ENCODE results near the gene ENHO. TPM values are rescaled to one million over a fixed set of nuclear protein-coding genes. Genes with fewer than 3 reads are reported as not detected.
"Not testable (repeated sequence)": the region's sequence is repeated elsewhere in the genome, so short reads cannot be mapped to it uniquely, and the experiment has no call there.

The ENHO gene
- total RNA-seq, 1 donor from 2014 or later, result not detected

DNA sequence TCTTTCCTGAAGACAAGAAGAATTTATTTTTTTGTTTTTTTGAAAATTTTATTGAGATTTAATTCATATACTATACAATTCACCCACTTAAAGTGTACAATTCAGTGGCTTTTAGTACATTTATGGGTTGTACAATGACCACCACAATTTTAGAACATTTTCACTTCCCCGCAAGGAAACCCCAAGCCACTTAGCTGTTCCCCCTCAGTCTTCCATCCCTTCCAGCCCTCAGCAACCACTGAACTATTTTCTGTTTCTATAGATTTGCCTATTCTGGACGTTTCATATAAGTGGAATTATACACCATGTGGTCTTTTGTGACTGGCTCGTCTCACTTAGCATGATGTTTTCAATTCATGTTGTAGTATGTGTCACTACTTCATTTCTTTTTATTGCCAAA lies 36.2 kb downstream of the ENHO start:
- DNase-seq (ENCODE audit: low read depth) (no peak), FAIRE-seq (no peak)
- no peaks in the 10 kb centered on the region for H3K36me3 ChIP-seq (ENCODE audit: control insufficient read depth, insufficient read depth, low read length)
- TF ChIP-seq, protein P1, sequence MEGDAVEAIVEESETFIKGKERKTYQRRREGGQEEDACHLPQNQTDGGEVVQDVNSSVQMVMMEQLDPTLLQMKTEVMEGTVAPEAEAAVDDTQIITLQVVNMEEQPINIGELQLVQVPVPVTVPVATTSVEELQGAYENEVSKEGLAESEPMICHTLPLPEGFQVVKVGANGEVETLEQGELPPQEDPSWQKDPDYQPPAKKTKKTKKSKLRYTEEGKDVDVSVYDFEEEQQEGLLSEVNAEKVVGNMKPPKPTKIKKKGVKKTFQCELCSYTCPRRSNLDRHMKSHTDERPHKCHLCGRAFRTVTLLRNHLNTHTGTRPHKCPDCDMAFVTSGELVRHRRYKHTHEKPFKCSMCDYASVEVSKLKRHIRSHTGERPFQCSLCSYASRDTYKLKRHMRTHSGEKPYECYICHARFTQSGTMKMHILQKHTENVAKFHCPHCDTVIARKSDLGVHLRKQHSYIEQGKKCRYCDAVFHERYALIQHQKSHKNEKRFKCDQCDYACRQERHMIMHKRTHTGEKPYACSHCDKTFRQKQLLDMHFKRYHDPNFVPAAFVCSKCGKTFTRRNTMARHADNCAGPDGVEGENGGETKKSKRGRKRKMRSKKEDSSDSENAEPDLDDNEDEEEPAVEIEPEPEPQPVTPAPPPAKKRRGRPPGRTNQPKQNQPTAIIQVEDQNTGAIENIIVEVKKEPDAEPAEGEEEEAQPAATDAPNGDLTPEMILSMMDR (IDR thresholded peaks at IDR 0.05; ENCODE audit: insufficient read depth, low read length, severe bottlenecking), result no peak
- peaks cover 1% of the 10 kb centered on the region for H3K27me3 ChIP-seq (ENCODE audit: control insufficient read depth, insufficient read depth, low read length)
- H3K4me3 ChIP-seq (ENCODE audit: low read depth, low read length), result no peak overlapping the region

- H3K4me3 ChIP-seq (ENCODE audit: low read depth, low read length), result no peak overlapping the region
- TF ChIP-seq, protein P1 (IDR thresholded peaks at IDR 0.05; ENCODE audit: insufficient read depth, low read length, severe bottlenecking), result no peak
- DNase-seq (ENCODE audit: low read depth), result no peak
- H3K27me3 ChIP-seq (ENCODE audit: control insufficient read depth, insufficient read depth, low read length), result peaks cover 1% of the 10 kb centered on the region
- FAIRE-seq, result no peak
- H3K36me3 ChIP-seq (ENCODE audit: control insufficient read depth, insufficient read depth, low read length), result no peaks in the 10 kb centered on the region
These were observed 37.0 kb downstream of the ENHO start for GRCh38 chr9:34485822-34486221.

DNA sequence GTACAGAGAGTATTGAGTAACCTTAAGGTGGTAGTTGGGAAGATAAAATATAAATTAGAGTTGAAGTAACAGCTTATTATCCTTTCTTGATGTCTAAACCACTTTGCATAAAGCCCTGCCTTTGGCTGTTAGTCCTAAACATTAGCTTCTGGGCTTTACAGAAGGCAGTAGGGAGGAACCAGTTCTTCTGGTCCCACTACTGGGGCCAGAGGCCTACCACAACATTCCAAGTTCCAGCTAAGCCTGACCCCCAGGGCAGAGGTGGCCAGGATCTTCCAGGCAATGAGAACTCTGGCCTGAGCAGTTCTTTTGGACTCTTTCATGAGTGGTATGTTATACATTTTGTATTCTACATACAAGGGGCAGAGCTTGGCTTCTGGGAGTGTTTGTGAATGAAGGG lies 38.1 kb downstream of the ENHO start:
- H3K27me3 ChIP-seq (ENCODE audit: control insufficient read depth, insufficient read depth, low read length), result no peaks in the 10 kb centered on the region
- DNase-seq (ENCODE audit: low read depth) (peak; percentile 8), FAIRE-seq (no peak)
- TF ChIP-seq, protein P1 (IDR thresholded peaks at IDR 0.05; ENCODE audit: insufficient read depth, low read length, severe bottlenecking), result no peak
- H3K36me3 ChIP-seq (ENCODE audit: control insufficient read depth, insufficient read depth, low read length), result no peaks in the 10 kb centered on the region
- no peak overlapping the region for H3K4me3 ChIP-seq (ENCODE audit: low read depth, low read length)

DNA sequence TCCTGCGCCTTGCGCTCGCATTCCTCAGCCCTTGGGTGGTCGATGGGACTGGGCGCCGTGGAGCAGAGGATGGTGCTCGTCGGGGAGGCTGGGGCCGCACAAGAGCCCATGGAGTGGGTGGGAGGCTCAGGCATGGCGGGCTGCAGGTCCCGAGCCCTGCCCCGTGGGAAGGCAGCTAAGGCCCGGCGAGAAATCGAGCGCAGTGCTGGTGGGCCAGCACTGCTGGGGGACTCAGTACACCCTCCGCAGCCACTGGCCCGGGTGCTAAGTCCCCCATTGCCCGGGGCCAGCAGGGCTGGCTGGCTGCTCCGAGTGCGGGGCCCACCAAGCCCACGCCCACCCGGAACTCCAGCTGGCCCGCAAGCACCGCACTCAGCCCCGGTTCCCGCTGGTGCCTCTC lies 40.0 kb downstream of the ENHO start:
- H3K27me3 ChIP-seq (ENCODE audit: control insufficient read depth, insufficient read depth, low read length); H3K4me3 ChIP-seq (ENCODE audit: low read depth, low read length); DNase-seq (ENCODE audit: low read depth); FAIRE-seq; H3K36me3 ChIP-seq (ENCODE audit: control insufficient read depth, insufficient read depth, low read length): not testable (repeated sequence)

DNA sequence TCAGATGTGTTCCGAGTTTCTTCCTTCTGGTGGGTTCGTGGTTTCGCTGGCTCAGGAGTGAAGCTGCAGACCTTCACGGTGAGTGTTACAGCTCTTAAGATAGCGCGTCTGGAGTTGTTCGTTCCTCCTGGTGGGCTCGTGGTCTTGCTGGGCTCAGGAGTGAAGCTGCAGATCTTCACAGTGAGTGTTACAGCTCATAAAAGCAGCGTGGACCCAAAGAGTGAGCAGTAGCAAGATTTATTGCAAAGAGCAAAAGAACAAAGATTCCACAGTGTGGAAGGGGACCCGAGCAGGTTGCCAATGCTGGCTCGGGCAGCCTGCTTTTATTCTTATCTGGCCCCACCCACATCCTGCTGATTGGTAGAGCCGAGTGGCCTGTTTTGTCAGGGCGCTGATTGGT lies 41.2 kb downstream of the ENHO start:
- H3K27me3 ChIP-seq (ENCODE audit: control insufficient read depth, insufficient read depth, low read length); DNase-seq (ENCODE audit: low read depth); H3K4me3 ChIP-seq (ENCODE audit: low read depth, low read length); FAIRE-seq; H3K36me3 ChIP-seq (ENCODE audit: control insufficient read depth, insufficient read depth, low read length): not testable (repeated sequence)

GRCh38 chr9:34479431-34479866 lies 43.3 kb downstream of the ENHO start:
- no peak for DNase-seq (ENCODE audit: low read depth)
- TF ChIP-seq, protein P1 (IDR thresholded peaks at IDR 0.05; ENCODE audit: insufficient read depth, low read length, severe bottlenecking), result no peak
- FAIRE-seq, result no peak
- no peaks in the 10 kb centered on the region for H3K36me3 ChIP-seq (ENCODE audit: control insufficient read depth, insufficient read depth, low read length)
- no peak overlapping the region for H3K4me3 ChIP-seq (ENCODE audit: low read depth, low read length)
- no peaks in the 10 kb centered on the region for H3K27me3 ChIP-seq (ENCODE audit: control insufficient read depth, insufficient read depth, low read length)

DNA sequence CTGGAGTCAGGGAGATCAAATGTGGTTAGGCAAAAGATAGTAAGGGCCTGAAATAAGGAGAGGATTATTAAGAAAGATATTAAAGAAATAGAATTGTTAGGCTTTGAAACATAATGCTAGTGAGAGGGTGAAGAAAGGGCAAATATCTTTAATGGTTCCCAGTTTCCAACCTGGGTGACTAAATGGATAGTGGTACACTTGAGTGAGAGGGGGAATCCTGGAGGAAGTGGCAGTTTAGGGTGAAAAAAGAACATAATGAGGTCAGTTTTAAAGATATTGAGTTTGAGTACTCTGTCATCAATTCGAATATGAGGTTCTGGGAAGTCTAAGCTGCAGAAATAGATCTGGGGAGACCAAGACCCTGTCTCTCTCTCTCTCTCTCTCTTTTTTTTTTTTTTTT lies 45.2 kb downstream of the ENHO start:
- Histone ChIP-seq H3K27me3 (ENCODE audit: control insufficient read depth, insufficient read depth, low read length) (no peaks in the 10 kb centered on the region), H3K36me3 (ENCODE audit: control insufficient read depth, insufficient read depth, low read length) (no peaks in the 10 kb centered on the region), H3K4me3 (ENCODE audit: low read depth, low read length) (no peak overlapping the region)
- TF ChIP-seq, protein P1 (IDR thresholded peaks at IDR 0.05; ENCODE audit: insufficient read depth, low read length, severe bottlenecking), result no peak
- FAIRE-seq (no peak), DNase-seq (ENCODE audit: low read depth) (no peak)

Measured in bronchial epithelial cell (primary cell).